ENCODE results near the gene CAV3.

- TF ChIP-seq EZH2 (IDR thresholded peaks at IDR 0.05; ENCODE audit: low read depth) (no peak), CTCF (conservative IDR thresholded peaks at IDR 0.05) (no peak)
Measured at GRCh38 chr3:8757551-8758518, 24.2 kb downstream of the CAV3 start.
